MV-4-11 (cell line): Measurements from ENCODE around the gene CLDN17.
A peak's percentile ranks its signal among the peaks of the same experiment; 100 is the strongest.

Experiments
- DNase-seq: peaks from one replicate; lab custom pipeline; 2025; lab: John Stamatoyannopoulos, UW

Gene CLDN17

DNA sequence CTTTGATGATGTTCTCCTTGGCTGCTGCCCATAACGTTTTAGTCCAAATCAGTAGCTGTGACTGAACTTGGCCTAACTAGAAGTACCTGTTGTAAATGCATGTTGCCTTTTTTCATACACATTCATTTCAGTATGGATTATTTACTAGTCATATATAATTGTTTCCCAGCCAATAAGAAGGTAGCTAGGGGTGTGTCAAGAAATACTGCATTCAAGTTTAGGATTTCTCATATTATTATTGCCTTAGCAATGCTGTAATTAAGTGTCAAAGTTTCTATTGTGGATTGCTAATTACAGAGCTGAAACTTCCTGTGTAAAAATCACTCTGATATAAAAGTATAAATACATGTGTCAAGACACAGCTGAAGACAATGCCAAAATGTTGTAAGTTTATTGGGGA is at the start of gene CLDN17:
Gene CLDN17 (minus strand): TSS at position 101 of the 400 bp plus-strand sequence. CDS start 188 bp downstream, outside the sequence.
- no peak for DNase-seq

DNA sequence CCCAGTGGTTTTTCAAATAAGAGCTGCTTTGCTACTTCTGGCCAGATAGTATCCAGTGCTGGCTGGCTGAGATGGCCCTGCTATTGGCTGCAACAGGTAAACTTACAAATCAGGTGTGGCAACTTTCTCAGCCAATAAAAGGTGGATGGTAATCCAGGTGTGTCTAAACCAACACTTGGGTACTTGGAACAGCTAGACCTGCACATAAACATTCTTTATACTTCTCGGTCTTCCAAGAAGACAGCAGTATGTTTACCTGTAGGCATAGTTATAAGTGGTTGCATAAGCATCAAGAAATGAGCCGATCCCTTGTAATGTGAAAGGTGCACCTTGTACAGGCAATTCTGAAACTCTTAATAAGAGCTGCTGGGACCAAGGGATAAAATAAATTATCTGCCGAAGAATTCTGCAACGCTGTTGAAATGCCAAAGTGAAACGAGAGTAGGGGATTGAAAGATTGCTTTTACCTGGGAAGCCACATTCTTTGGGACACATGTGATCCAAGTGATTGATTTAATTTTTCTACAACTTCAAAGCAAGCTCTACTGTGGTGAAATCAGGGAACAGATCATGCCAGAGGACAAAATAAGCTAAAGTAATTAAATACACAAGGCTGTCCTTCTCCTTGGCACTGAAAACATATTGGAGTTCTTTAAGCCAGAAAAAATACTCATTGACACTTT is 49.6 kb upstream of the CLDN17 start, which contains the start of gene CLDN8:
Gene CLDN8 (minus strand): TSS at position 57 of the 683 bp plus-strand sequence. CDS start 172 bp downstream, outside the sequence.
- no peak for DNase-seq

- no peak for DNase-seq
Measured at GRCh38 chr21:30211071-30211470, 44.5 kb upstream of the CLDN17 start.

- no peak for DNase-seq
Measured at GRCh38 chr21:30209601-30210000, 43.0 kb upstream of the CLDN17 start.

DNA sequence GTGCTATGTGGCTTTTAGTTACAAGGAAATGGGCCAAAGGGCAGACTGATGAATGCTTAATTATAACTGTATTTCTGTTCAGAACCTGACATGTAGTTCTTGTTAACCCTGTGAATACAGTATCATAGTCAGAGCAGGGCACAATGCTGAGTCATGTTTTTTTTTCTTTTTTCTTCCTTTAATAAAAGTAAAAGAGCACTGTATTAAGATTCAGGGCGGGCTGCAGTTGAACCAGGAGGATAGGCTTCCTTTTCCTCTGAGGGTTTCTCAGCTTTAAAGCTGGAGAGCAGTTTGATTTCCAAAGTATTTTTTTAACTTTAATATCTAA is 40.6 kb upstream of the CLDN17 start:
- DNase-seq, result no peak

GRCh38 chr21:30206551-30207251 is 40.1 kb upstream of the CLDN17 start:
- DNase-seq, result no peak

DNA sequence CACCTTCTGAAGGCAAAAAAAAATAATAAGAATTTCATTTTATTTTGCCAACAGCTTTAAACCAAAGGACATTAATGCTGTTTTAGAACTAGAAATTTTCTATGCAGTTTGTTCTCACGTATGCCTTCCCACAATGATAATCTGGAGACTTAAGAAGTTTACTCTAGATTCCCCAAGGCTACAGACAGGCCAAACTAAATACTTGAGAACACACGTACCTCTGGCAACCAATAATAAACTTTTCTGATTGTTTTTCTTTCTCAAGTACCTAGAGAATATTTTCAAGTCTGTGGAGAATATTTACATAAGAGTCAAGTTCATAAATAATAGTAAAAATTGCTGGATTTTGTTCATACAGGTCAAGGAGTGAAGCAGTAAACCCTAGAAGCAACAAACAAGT is 33.4 kb upstream of the CLDN17 start:
- no peak for DNase-seq

- peak; percentile 28 for DNase-seq
Measured at GRCh38 chr21:30194701-30195299, 28.2 kb upstream of the CLDN17 start.

DNA sequence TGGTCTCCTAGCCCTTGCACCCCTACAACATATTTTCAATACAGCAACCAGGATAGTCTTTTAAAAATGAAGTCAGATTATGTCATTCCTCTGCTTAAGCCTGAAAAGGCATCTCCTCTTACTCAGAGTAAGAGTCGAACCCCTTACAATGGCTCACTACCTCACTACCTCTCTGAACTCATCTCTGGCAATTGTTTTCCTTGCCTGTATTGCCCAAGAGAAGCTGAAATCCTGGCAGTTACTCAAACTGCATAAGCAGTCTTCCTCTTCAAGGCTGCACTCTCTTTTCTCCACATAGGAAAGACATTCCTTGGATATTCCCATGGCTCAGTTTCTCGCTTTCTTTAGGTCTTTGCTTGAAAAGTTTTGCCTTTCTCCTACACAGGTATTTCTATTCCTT is 26.6 kb upstream of the CLDN17 start:
- DNase-seq, result no peak

DNA sequence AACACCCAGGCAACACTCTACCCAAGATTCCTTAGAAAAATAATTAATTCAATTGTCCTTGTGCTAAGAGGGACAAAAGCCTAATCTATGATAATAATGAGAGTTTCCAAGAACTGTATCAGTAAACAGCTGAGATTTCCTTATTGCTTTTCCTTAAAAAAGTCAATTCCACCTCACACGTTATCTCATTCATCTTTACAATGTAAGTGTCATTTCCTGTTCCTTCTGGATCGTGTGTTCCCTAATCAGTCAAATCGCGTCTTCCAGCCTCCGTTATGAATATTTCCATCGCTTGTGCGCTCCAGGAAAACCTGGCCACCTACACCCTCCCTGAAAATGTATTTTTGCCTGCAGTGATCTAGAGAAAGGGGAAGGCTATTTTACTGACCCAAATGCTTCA is 23.9 kb upstream of the CLDN17 start:
- DNase-seq, result no peak

GRCh38 chr21:30189773-30190172 is 23.2 kb upstream of the CLDN17 start:
- DNase-seq, result no peak

DNA sequence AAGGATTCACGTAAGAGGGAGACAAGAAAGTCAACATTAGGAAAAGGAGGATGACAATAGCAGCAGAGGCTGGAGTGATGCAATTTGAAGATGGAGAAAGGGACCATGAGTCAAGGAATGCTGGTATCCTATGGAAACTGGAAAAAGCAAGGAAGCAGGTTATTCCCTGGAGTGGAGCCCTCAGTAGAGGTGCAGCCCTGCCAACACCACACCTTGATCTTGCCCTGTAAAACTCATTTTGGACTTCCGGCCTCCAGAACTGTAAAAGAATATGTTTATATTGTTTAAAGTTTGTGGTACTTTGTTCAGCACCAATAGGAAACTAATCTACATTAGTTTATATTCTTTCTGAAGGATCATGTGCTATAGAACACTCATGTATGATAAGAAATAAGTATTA is 19.6 kb upstream of the CLDN17 start:
- no peak for DNase-seq

GRCh38 chr21:30168086-30168485 is 1.5 kb upstream of the CLDN17 start:
- no peak for DNase-seq

GRCh38 chr21:30166171-30166570 is 434 bp downstream of the CLDN17 start:
- DNase-seq, result no peak

GRCh38 chr21:30164796-30165195 is 1.8 kb downstream of the CLDN17 start:
- no peak for DNase-seq

GRCh38 chr21:30153697-30154340 is 12.8 kb downstream of the CLDN17 start:
- DNase-seq, result no peak

- no peak for DNase-seq
Measured at GRCh38 chr21:30152792-30153191, 13.8 kb downstream of the CLDN17 start.

GRCh38 chr21:30148906-30149305 is 17.7 kb downstream of the CLDN17 start:
- DNase-seq, result no peak

- no peak for DNase-seq
Measured at GRCh38 chr21:30146558-30147282, 19.9 kb downstream of the CLDN17 start.

- DNase-seq, result no peak
Measured at GRCh38 chr21:30138483-30138882, 28.1 kb downstream of the CLDN17 start.

- DNase-seq, result no peak
Measured at GRCh38 chr21:30129246-30129645, 37.4 kb downstream of the CLDN17 start.

DNA sequence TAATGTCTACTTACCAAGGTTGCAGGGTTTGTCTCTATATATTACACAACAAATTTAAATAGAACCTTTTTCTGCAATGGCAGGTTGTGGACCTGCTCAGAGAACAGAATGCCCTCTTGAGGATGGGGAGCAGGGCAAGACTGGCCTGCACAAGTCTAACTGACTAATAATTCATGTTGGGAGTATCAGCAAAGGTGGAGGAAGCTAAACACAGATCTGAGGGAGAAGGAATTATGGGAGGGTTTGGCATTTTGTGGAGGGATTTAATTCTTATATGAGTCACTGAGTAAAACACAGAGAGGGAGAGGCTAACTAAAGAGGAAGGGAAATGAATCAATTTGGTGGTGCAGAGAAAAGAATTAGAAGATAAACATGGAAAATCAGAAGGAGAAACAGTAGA is 40.0 kb downstream of the CLDN17 start:
- DNase-seq, result no peak
